HG03060 (cell line): ENCODE data around the gene PTPRF.
"Not testable (repeated sequence)": the region's sequence is repeated elsewhere in the genome, so short reads cannot be mapped to it uniquely, and the experiment has no call there.

Experiments used
- ATAC-seq: cut with Tn5 transposase; IDR thresholded peaks from one replicate; pipeline ENCODE4 v1.9.1; 2021; ENCODE audit warnings: low read depth, moderate number of reproducible peaks; ENCODE audit not compliant: unreplicated experiment

Gene PTPRF

DNA sequence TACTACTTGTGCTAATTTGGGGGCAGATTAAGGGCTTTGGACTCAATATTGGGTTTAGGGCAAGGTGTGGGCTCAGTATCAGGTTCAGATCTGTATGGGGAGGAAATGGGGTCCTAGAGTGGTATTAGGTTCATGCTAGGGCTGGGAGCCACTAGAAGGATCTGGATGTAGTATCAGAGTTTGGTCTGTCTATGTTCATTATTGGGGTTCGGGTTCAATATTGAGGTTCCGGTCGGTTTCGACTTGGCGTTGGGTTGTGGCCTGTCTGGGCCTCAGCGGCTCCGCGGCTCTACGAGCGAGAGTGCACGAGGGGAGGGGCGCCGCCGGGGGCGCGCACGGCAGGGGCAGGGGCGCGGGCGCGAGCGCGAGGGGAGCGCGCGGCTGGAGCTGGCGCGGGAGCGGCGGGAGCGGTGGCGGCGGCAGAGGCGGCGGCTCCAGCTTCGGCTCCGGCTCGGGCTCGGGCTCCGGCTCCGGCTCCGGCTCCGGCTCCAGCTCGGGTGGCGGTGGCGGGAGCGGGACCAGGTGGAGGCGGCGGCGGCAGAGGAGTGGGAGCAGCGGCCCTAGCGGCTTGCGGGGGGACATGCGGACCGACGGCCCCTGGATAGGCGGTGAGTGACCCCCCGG is at the start of gene PTPRF:
Gene PTPRF, plus strand, starts transcription at position 401 of the 624 bp plus-strand sequence. CDS start 14,193 bp downstream, outside the sequence.
- ATAC-seq: no peak

DNA sequence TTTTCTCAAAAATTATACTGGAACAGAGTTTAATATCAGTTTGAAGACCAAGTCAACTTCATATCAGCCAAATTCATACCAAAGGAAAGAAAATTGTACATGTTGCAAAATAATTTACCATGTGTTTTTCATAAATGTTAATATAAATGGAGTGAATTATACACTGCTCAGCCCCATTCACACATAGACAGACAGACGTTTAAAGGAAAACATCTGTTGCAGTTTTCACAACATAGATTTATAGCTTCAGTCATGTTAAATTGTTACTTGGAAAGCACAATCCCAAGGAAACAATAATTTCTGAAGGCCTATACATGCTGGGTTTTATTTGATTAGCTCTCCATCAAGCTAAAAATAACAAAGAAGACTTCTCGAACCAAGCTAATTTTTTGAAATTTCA is 49.2 kb upstream of the PTPRF start:
- no peak for ATAC-seq

DNA sequence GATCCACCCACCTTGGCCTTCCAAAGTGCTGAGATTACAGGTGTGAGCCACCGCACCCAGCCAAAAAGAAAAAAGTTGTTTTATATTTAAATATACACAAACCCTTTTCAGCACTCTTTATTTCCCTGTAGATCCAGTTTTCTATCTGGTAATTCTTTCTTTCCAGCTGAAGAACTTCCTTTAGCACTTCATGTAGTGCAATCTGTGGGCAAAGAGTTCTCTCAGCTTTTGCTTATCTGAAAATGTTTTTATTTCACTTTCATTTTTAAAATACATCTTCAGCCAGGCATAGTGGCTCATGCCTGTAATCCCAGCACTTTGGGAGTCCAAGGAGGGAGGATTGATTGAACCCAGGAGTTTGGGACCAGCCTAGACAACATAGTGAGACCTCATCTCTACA is 48.5 kb upstream of the PTPRF start:
- ATAC-seq: no peak

DNA sequence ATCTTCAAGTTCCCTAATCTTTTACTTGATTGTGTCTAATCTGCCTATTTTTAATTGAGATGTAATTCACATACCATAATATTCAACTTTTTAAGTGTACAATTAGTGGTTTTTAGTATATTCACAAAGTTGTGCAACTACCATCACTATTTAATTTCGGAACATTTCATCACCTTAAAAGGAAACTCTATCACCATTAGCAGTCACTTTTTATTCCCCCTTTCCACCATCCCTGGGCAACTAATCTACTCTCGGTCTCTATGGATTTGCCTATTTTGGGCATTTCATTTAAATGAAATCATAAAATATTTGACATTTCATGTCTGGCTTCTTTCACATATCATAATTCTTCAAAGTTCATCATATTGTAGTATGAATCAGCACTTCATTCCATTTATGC is 46.3 kb upstream of the PTPRF start:
- ATAC-seq: no peak

DNA sequence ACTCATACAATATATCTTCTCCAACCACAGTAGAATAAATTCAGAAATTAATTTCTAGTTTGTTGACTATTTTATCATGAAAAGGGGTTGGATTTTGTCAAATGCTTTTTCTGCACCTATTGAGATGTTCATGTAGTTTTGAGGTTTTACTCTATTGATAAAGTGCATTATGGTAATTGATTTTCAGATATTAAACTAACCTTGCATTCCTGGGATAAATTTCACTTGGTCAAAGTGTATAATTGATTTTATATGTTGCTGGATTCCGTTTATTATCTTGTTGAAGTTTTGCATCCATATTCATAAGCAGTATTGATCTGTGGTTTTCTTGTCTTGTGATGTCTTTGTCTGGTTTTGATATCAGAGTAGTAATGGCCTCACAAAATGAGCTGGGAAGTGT is 42.5 kb upstream of the PTPRF start:
- ATAC-seq: no peak

DNA sequence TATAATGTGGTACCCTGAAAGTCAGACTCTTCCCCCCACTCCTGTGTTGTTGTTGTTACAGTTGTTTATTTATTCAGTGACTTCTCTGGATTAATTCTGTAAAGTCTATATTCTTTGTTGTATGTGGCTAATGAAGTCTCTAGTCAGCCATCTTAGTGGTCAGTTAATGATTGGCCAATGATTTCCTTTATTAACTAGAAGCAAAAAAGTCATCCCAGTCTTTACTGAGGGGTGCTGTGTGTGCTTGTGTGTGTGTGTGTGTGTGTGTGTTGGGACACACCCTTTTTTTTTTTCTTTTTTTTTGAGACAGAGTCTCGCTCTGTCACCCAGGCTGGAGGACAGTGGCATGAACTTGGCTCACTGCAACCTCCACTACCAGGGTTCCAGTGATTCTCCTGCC is 39.6 kb upstream of the PTPRF start:
- no peak for ATAC-seq

DNA sequence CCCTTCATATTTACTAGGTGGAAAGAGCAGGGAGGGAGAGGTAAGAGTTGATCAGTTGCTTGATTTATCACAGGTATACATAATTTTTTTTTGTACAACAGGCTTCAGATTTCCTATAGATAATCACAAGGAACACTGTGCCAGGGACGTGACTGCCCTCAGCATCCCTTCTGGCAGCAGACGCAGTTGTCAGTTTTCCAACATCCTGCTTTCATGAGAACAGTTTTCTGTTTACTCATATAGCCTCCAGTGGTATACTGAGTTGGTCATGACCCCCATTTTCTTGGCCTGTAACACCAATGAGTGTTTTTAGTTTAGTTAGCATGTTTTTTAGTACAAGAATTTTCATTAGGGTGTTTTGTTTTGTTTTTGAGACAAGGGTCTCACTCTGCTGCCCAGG is 37.9 kb upstream of the PTPRF start:
- no peak for ATAC-seq

DNA sequence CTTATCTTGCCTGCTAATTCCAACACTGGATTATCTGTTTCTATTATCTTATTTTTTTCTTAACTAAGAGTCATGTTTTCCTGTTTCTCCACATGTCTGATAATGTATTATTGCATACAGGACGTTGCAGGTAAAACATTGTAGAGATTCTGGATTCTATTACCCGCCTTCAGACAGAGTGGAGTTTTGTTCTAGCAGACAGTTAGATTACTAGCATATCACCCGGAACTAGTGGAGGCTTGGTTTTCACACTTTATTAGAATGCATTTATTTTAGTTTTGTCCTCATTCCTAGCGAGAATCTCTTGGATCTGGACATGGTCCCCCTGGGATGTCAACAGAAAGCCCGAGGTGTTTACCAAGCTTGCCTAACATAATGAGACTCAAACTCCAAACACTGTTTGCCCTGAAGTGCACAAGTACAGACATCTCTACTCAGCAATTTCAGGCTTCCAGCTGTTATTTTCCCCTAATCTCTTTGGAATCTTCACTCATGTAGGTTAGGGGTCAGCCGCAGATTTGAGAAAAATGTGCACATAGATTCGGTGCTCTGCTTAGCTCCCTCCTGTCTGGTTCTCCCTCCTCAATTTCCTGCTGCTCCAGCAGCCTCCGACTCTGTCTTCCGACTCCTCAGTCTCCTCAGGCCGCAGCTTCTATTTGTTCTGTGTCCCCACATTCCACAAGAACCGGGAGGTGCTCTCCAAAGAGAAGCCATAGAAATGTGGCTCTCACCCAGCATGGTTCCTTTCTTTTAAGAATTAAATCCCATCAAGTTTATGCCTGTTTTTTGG is 36.8 kb upstream of the PTPRF start:
- ATAC-seq: no peak

DNA sequence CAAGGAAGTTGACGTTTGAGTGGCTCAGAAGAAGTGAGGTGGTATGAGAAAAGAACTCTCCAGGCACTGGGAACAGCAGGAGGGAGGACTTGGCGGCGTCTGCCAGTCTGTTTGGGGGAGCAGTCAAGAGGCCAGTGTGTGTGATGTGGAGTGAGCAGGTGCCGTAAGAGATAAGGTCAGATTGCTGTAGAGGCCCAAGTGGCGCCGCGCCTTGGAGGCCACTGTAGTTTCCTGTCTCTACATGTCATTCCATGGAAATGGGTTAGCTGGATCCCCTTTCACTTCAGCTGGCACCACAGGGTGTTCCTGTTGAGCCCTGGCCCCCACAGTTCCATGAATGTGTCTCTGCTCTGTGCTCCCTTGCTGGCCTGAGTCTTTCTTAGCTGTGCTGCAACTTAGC is 35.5 kb upstream of the PTPRF start:
- ATAC-seq: no peak

DNA sequence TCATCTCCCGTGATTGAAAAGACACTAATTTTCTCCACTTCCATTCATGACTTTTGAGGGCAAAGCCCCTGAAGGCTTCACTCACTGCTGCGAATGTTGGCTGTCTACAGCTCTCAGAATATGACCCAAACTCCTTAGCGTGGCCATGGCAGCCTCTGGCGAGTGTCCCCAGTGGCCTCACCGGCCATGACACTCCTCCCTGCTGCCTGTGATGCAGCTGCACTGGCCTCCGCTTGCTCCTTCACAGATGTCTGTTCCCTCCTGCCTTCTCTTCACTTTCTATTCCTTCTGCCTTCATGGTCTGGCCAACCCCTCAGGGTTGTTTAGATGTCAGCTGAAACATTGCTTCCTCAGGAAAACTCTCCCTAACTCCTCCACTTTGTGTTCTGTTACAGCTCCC is 30.8 kb upstream of the PTPRF start:
- no peak for ATAC-seq

DNA sequence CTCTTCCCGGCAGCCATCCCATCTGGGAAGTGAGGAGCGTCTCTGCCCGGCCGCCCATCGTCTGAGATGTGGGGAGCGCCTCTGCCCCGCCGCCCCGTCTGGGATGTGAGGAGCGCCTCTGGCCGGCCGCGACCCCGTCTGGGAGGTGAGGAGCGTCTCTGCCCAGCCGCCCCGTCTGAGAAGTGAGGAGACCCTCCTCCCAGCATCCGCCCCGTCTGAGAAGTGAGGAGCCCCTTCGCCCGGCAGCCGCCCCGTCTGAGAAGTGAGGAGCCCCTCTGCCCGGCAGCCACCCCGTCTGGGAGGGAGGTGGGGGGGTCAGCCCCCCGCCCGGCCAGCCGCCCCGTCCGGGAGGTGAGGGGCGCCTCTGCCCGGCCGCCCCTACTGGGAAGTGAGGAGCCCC is 28.9 kb upstream of the PTPRF start:
- ATAC-seq: not testable (repeated sequence)

DNA sequence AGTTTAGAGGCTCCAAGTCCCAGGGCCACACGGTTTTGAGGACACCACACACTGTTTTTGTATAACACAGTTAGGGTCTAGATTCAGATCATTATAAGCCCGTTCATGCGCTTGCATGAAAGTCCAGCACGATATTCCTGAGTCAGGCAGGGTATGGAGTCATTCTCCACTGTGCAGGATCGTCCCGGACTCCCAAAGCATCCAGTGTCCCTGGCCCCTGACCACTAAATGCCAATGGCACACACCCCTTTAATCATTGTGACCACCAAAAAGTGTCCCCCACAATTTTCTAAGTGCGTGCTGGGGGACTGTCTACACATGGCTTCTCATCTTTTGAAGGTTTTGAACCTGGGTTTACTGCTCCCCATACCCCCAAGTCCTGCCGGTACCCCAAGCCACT is 27.1 kb upstream of the PTPRF start:
- ATAC-seq: no peak

DNA sequence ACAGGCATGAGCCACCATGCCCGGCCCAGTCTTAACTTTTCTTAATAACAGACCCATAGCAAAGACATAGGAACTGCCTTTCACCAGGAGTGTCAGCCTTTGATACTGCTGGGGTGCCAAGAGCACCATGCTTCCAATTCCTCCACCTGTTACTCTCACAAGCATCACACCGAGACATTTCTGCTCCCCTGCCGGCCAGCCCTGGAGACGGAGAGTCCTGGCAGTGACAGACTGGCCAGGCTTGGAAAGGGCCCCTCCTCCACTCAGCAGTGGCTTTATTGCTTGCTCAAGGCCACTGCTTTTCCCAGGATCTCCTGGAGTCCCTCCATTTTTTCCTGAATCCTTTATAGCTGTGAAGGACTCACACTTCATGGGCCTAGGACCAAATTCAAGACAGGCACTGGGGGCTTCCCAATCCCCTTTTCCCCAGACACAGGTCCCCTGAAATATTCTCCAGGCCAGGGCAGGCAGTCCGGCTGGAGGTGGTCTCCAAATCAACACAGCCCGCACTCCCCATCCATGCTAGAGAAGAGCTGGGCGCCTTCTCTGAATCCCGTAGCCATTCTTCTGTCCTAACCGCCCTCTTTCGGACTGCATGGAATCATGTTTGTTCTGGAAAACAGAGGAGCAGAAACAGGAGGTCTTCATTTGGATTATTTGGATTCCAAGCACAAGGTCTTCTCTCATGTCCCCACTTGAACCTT is 25.5 kb upstream of the PTPRF start:
- no peak for ATAC-seq

DNA sequence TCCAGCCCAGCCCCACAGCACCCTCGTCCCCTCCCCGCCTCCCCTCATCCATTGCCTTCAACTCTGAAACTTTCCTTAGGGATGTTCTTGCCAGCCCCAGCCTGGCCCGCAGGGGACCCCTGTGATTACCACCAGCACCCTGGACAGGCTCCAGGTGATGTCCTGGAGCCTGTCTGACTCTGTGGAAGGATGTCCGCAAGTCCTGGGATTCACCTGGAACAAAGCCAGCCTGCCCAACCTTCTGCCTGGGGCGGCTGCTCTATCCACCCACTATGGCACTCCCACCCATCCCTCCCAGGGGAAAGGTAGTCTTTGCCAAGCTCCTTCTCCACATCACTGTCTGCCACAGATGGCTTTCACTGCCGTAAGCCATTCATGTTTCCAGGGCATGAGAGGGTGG is 24.4 kb upstream of the PTPRF start:
- no peak for ATAC-seq

DNA sequence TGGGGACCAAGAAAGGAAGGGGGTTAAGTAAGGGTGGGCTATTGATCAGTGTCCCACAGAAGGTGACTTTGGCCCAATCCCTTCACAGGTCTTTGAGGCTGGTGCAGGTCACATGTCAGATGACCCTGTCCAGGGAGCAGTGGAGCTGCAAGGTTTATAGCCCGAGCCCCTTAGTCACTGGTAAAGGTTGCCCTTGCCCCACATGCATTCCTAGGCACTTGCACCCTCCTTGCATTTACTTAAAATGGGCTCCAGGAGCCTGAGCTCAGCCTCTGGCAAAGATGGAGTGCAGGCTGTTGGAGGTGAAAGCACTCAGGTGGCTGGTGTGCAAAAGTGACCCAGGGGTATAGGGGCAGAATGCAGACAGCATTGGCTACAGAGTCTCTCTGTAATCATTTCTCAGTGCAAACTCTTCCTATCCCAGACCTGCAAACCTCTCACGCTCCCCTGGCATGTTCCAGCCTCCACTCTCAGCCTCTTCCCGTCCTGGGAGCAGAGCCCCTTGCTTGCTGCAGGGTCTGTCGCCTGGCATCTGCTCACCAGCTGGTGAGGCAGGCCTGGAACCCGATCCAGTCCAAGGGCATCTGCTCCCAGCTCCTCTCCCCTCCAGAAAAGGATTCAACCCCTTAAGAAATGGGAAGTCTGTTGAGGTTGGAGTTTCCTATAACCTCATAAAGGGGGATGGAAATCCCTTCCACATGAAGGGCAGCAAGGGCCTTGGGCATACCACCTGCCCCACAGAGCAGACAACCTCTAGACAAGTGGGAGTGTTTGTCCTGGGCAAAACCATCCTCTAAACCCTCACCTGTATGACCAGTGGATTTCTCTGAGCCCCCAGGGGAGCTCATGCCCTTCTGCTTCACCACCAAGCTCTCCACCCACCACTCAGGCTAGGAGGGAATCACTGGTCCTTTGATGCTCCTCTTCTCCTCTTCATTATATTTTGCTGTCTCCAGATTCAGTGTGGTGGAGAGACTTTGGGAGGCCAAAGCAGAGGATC is 23.1 kb upstream of the PTPRF start:
- ATAC-seq: no peak

DNA sequence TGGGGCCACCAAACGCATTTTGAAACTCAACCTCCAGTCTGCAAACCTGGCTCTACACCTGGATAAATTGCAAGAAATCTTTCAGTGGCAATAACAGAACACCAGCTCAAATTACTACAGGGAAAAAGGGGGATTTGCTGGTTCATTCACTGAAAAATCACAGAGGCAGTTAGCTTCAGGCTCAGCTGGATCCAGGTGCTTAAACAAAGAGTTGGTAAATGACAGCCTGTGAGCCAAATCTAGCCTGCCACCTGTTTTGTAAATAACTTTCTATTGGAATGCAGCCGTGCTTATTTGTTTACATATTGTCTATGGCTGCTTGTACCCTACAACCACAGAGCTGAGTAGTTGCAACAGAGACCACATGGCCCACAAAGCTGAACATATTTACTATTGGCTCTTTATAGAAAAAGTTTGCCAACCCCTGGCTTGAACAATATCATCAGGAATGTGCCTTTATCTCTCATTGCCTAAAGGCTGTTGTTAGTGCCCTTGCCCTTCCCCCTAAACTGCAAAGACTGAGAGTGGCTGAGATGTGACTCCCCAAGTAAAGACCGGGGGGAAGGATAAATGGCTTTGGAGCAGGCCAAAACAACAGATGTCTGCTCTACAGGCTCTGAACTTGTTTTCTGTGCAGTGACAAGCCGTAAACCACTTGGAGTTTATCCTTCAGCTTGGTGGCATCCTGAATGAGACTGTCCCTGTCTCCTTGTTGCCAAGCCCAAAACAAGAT is 21.5 kb upstream of the PTPRF start:
- no peak for ATAC-seq

DNA sequence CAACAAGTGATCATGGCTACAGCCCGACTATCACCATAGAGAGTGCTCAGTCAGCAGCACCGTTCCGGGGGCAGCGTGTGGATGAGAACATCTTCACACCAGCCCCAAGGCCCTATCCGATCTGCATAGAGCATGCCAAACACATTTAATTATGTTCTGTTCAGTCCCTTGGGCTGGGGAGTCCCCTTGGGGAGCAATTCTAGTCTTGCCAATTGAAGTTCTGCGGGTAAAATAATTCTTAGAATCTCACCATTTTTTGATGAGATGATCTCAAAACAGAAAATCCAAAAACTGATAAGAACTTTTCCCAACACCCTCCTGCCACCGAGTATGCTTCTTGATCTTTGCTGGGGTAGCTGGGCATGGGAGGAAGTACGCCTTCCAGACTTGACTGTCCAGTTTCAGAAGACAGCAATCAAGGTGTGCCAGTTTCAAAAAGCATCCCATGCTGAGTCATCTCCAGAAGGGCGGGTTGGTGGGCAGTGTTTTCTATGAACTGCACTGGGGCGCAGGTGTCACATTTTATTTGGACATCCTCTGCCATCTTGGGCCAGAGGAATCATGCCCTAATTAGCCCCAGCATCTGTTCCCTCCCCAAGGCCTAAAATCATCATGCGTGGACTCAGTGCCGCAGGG is 20.8 kb upstream of the PTPRF start:
- ATAC-seq: no peak

DNA sequence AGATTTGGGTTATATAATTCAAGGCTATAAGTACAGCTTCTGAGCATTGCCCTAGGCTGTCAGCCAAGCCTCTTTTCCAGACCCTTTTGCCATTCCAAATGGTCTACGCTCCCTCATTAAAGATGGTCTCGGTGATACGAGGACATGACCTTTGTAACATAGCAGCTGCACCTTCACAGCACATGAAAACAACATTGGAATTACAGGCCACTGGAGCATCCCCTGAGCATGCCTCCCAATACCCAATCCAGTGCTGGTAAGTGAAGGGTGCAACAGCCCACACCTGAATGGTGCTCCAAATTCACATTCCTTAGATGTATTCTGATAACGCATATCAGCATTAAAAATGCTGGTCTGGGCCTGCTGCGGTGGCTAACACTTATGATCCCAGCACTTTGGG is 20.1 kb upstream of the PTPRF start:
- ATAC-seq: no peak

DNA sequence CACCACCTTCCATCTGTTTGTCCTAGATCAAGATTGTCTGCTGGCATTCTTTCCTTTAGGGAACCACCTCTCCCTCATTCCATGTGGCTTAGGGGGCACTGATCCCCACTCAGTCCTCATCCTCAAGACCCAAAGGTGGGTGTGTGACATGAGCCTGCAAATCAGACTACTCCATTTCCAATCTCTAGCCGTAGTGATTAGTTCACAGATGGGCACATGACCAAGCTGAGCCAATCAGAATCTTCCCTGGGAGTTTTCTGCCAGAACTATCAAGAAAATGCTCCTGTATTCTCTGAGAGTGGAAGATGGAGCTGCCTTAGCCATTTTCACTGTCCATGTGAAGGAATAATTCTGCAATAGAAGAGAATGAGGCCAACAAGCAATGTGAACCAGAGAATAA is 19.3 kb upstream of the PTPRF start:
- no peak for ATAC-seq
